ENCODE measurements around the gene GJB5. TPM values are rescaled to one million over a fixed set of nuclear protein-coding genes. Genes with fewer than 3 reads are reported as not detected.

Gene GJB5
- total RNA-seq, 3 donors from 2014 or later (not counting 1 experiment from before 2014, with no cell fraction given): not detected

DNA sequence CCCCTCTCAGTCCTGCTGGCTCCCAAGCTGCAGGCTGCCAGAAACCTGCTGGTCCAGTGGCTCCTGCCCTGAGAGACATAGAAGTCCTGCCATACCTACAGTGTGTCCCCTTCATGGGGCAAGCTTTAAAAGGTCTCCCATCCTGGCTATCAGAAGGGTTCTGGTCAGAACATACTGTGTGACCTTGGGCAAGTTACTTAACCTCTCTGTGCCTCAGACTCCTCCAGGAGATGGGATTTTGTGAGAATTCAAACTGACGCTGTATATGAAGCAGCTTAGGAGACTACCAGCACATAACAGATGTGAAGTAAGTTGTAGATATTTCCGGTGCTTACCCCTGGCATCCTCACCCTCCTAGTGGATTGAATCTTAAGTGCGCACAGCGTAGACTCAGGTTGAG lies 8.7 kb upstream of the GJB5 start:
- WGBS (ENCODE audit: insufficient coverage): 90% methylated on average over 4 of the region's 4 CpGs
- Histone ChIP-seq H3K36me3 (ENCODE audit: control insufficient read depth, insufficient read depth, low read length) (no peaks in the 10 kb centered on the region), H3K27me3 (ENCODE audit: control insufficient read depth, insufficient read depth, low read length) (no peaks in the 10 kb centered on the region), H3K9me3 (ENCODE audit: control insufficient read depth, insufficient read depth, low read length) (no peaks in the 10 kb centered on the region), H3K4me1 (ENCODE audit: control insufficient read depth, insufficient read depth, low read length) (peaks cover 3% of the 10 kb centered on the region), H3K4me3 (ENCODE audit: low read length) (no peak overlapping the region), H3K27ac (ENCODE audit: low read length) (no peak overlapping the region)
- Mint-ChIP-seq H3K4me3 (no peak overlapping the region), H3K27me3 (ENCODE audit: low read depth in 2 of 2) (peaks cover 0 to 8% of the 10 kb centered on the region in 2 donors), H3K4me1 (peaks cover 4 to 8% of the 10 kb centered on the region in 2 donors), H3K27ac (no peak overlapping the region), H3K36me3 (no peaks in the 10 kb centered on the region), H3K9me3 (no peaks in the 10 kb centered on the region)
- intact Hi-C loops (cut with micrococcal nuclease): no loop called here
- no peak for ATAC-seq
- DNase-seq: no peak
- TF ChIP-seq, protein P1, sequence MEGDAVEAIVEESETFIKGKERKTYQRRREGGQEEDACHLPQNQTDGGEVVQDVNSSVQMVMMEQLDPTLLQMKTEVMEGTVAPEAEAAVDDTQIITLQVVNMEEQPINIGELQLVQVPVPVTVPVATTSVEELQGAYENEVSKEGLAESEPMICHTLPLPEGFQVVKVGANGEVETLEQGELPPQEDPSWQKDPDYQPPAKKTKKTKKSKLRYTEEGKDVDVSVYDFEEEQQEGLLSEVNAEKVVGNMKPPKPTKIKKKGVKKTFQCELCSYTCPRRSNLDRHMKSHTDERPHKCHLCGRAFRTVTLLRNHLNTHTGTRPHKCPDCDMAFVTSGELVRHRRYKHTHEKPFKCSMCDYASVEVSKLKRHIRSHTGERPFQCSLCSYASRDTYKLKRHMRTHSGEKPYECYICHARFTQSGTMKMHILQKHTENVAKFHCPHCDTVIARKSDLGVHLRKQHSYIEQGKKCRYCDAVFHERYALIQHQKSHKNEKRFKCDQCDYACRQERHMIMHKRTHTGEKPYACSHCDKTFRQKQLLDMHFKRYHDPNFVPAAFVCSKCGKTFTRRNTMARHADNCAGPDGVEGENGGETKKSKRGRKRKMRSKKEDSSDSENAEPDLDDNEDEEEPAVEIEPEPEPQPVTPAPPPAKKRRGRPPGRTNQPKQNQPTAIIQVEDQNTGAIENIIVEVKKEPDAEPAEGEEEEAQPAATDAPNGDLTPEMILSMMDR (IDR thresholded peaks at IDR 0.05): no peak

DNA sequence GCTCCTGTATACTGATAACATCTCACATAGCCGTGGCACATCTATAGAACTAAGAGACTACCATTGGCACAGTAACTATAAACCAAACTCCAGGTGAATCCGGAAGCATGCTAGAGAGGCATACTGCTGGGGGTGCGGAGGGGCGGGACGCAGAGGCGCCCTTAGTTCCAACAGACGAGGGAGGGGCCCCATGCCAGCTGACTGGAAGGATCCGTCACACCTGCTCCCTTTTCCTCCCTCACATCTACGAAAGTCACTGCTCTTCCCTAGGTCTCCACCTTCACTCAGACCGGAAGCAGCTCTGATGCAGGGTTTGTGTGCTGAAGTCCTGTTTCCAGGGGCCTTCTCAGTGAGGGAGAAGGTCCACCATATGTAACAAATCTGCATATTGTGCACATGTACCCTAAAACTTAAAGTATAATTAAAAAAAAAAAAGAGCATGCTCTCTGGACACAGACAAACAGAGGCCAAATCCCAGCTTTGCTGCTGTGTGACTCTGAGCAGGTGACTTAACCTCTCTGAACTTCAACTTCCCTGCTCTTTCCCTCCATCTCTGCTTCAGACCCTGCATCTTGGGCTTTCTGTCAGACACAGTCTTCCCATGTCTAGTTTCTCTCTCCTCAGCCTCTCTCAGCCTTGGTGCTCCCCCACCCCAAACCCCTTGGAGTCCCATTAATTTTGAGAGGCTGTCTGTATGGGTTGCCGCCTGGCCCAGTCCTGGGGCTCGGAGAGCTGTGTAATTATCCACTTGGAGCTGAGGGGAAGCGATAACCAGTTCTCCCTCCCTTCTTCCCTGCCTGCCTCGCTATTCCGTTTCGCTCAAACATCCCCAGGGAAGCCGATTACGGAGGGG lies 7.8 kb upstream of the GJB5 start:
- intact Hi-C loops (cut with micrococcal nuclease): no loop called here
- no peaks in the 10 kb centered on the region for H3K27me3 ChIP-seq (ENCODE audit: control insufficient read depth, insufficient read depth, low read length)
- 83% methylated on average over 15 of the region's 18 CpGs for WGBS (ENCODE audit: insufficient coverage)
- H3K36me3 Mint-ChIP-seq: no peaks in the 10 kb centered on the region
- H3K4me3 Mint-ChIP-seq: no peak overlapping the region
- no peaks in the 10 kb centered on the region for H3K36me3 ChIP-seq (ENCODE audit: control insufficient read depth, insufficient read depth, low read length)
- H3K27me3 Mint-ChIP-seq (ENCODE audit: low read depth in 2 of 2): peaks cover 0 to 8% of the 10 kb centered on the region in 2 donors
- no peak overlapping the region for H3K4me3 ChIP-seq (ENCODE audit: low read length)
- no peak overlapping the region for H3K27ac Mint-ChIP-seq
- ATAC-seq: no peak
- peaks cover 3% of the 10 kb centered on the region for H3K4me1 ChIP-seq (ENCODE audit: control insufficient read depth, insufficient read depth, low read length)
- no peaks in the 10 kb centered on the region for H3K9me3 ChIP-seq (ENCODE audit: control insufficient read depth, insufficient read depth, low read length)
- no peaks in the 10 kb centered on the region for H3K9me3 Mint-ChIP-seq
- H3K4me1 Mint-ChIP-seq: peaks cover 4 to 8% of the 10 kb centered on the region in 2 donors
- H3K27ac ChIP-seq (ENCODE audit: low read length): no peak overlapping the region
- TF ChIP-seq, protein P1 (IDR thresholded peaks at IDR 0.05): no peak
- DNase-seq: no peak

DNA sequence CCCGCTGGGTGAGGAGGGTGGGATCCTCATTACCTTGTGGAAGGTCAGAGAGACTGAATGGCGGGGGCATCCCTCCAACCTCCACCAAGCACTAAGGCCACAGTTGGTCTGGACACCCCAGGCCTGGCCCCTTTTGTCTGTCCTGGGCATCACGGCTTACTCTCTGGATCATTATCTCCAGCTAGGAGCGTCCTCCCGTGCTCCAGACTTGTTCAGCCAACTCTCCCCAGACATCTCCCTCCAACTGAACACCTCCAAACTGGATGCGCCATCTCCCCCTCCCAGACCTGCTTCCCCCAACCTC lies 7.3 kb upstream of the GJB5 start:
- Mint-ChIP-seq H3K9me3 (no peaks in the 10 kb centered on the region), H3K4me1 (peaks cover under 1 to 4% of the 10 kb centered on the region in 2 donors), H3K27ac (no peak overlapping the region), H3K27me3 (ENCODE audit: low read depth in 2 of 2) (peaks cover 0 to 8% of the 10 kb centered on the region in 2 donors), H3K4me3 (no peak overlapping the region), H3K36me3 (no peaks in the 10 kb centered on the region)
- H3K9me3 ChIP-seq (ENCODE audit: control insufficient read depth, insufficient read depth, low read length): no peaks in the 10 kb centered on the region
- 81% methylated on average over 6 of the region's 6 CpGs for WGBS (ENCODE audit: insufficient coverage)
- intact Hi-C loops (cut with micrococcal nuclease): no loop called here
- H3K27me3 ChIP-seq (ENCODE audit: control insufficient read depth, insufficient read depth, low read length): no peaks in the 10 kb centered on the region
- DNase-seq (no peak), ATAC-seq (no peak)
- no peak overlapping the region for H3K27ac ChIP-seq (ENCODE audit: low read length)
- TF ChIP-seq, protein P1 (IDR thresholded peaks at IDR 0.05): no peak
- H3K36me3 ChIP-seq (ENCODE audit: control insufficient read depth, insufficient read depth, low read length): no peaks in the 10 kb centered on the region
- H3K4me1 ChIP-seq (ENCODE audit: control insufficient read depth, insufficient read depth, low read length): peaks cover under 1% of the 10 kb centered on the region
- no peak overlapping the region for H3K4me3 ChIP-seq (ENCODE audit: low read length)

DNA sequence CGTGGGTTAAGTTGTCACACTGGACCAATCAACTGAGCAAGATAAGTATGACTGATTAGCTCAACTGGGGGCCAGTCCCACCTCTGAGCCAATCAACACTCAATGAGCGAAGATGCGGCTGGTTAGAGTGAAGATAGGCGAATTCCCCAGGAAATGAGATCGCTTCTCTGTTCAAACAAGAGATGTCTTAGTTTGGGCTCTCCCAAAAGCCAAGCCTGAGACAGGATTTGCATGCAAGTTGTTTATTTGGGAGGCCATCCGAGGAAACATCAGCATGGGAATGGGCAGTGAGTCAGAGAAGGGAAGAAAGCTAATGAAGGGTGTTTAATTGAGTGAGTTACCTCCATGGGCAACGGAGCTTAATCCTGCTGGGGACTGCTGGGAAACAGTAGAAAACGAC lies 4.9 kb upstream of the GJB5 start:
- no peaks in the 10 kb centered on the region for H3K9me3 Mint-ChIP-seq
- H3K4me1 Mint-ChIP-seq: no peaks in the 10 kb centered on the region
- DNase-seq (no peak), ATAC-seq (no peak)
- no peaks in the 10 kb centered on the region for H3K36me3 Mint-ChIP-seq
- WGBS (ENCODE audit: insufficient coverage): 74% methylated on average over 8 of the region's 8 CpGs
- intact Hi-C loops (cut with micrococcal nuclease): no loop called here
- Histone ChIP-seq H3K9me3 (ENCODE audit: control insufficient read depth, insufficient read depth, low read length) (no peaks in the 10 kb centered on the region), H3K27me3 (ENCODE audit: control insufficient read depth, insufficient read depth, low read length) (no peaks in the 10 kb centered on the region), H3K4me3 (ENCODE audit: low read length) (no peak overlapping the region), H3K4me1 (ENCODE audit: control insufficient read depth, insufficient read depth, low read length) (no peaks in the 10 kb centered on the region), H3K36me3 (ENCODE audit: control insufficient read depth, insufficient read depth, low read length) (no peaks in the 10 kb centered on the region), H3K27ac (ENCODE audit: low read length) (no peak overlapping the region)
- peaks cover 0 to 8% of the 10 kb centered on the region in 2 donors for H3K27me3 Mint-ChIP-seq (ENCODE audit: low read depth in 2 of 2)
- TF ChIP-seq, protein P1 (IDR thresholded peaks at IDR 0.05): no peak
- H3K4me3 Mint-ChIP-seq: no peak overlapping the region
- H3K27ac Mint-ChIP-seq: no peak overlapping the region

All from natural killer cell (primary cell).